Astrocyte (in vitro differentiated cells and primary cell): Measurements from ENCODE around the gene NPY5R.

Experiments
- EZH2 ChIP-seq: IDR thresholded peaks from 2 replicates; pipeline ENCODE4 v1.6.1; 2012; ENCODE audit warnings: mild to moderate bottlenecking, low read length, inconsistent platforms; ENCODE audit not compliant: insufficient read depth
- TF ChIP-seq, protein P1 (sequence below): IDR thresholded peaks from 2 replicates; pipeline ENCODE4 v1.5.1; 2011; ENCODE audit warnings: low read depth, mild to moderate bottlenecking, inconsistent platforms, low read length, moderate library complexity; ENCODE audit not compliant: insufficient read depth

GRCh38 chr4:163391756-163392155 is 48.1 kb downstream of the NPY5R start:
- no peak for TF ChIP-seq EZH2
- TF ChIP-seq, protein P1, sequence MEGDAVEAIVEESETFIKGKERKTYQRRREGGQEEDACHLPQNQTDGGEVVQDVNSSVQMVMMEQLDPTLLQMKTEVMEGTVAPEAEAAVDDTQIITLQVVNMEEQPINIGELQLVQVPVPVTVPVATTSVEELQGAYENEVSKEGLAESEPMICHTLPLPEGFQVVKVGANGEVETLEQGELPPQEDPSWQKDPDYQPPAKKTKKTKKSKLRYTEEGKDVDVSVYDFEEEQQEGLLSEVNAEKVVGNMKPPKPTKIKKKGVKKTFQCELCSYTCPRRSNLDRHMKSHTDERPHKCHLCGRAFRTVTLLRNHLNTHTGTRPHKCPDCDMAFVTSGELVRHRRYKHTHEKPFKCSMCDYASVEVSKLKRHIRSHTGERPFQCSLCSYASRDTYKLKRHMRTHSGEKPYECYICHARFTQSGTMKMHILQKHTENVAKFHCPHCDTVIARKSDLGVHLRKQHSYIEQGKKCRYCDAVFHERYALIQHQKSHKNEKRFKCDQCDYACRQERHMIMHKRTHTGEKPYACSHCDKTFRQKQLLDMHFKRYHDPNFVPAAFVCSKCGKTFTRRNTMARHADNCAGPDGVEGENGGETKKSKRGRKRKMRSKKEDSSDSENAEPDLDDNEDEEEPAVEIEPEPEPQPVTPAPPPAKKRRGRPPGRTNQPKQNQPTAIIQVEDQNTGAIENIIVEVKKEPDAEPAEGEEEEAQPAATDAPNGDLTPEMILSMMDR: no peak
